ENCODE measurements around the gene FASTK. TPM values are rescaled to one million over a fixed set of nuclear protein-coding genes. Genes with fewer than 3 reads are reported as not detected.
A peak's percentile ranks its signal among the peaks of the same experiment; 100 is the strongest.

FASTK gene
- polyA plus RNA-seq, 1 experiment, result 89.9 TPM

DNA sequence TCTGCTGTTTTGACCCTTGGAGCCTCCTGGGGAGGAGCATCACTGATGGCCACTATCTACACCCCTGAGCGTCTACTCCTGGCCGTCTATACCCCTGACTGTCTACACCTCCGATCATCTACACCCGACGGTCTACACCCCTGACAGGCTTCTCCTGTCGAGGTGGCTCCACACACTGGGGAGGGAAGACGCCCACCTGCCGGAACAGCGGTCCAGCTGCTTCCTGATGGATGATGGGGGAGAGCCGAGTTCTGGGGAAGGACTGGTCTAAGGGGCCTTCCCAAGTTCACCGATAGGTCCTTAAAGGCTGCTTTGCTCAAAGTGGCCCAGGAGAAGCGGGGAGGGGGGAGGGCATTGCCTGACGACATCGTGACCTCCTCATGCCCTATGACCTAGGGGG, 47.5 kb upstream of the FASTK start:
- Histone ChIP-seq H3K36me3 (ENCODE audit: control insufficient read depth, insufficient read depth, low read length) (peaks cover 47% of the 10 kb centered on the region), H3K4me3 (ENCODE audit: low read depth, low read length) (no peak overlapping the region), H3K27me3 (ENCODE audit: control insufficient read depth, insufficient read depth, low read length) (no peaks in the 10 kb centered on the region)
- DNase-seq (ENCODE audit: low read depth), result no peak
- POLR2A ChIA-PET, result no interaction called here
- CTCF ChIA-PET, result interaction anchor here (0.7 to 1.8 kb wide), 3 partner anchors 12 to 411 kb away, joined by 3 to 5 read pairs (median 4); no protein-coding TSS in a partner anchor
- TF ChIP-seq, protein P1, sequence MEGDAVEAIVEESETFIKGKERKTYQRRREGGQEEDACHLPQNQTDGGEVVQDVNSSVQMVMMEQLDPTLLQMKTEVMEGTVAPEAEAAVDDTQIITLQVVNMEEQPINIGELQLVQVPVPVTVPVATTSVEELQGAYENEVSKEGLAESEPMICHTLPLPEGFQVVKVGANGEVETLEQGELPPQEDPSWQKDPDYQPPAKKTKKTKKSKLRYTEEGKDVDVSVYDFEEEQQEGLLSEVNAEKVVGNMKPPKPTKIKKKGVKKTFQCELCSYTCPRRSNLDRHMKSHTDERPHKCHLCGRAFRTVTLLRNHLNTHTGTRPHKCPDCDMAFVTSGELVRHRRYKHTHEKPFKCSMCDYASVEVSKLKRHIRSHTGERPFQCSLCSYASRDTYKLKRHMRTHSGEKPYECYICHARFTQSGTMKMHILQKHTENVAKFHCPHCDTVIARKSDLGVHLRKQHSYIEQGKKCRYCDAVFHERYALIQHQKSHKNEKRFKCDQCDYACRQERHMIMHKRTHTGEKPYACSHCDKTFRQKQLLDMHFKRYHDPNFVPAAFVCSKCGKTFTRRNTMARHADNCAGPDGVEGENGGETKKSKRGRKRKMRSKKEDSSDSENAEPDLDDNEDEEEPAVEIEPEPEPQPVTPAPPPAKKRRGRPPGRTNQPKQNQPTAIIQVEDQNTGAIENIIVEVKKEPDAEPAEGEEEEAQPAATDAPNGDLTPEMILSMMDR (IDR thresholded peaks at IDR 0.05; ENCODE audit: insufficient read depth, low read depth, low read length), result no peak

DNA sequence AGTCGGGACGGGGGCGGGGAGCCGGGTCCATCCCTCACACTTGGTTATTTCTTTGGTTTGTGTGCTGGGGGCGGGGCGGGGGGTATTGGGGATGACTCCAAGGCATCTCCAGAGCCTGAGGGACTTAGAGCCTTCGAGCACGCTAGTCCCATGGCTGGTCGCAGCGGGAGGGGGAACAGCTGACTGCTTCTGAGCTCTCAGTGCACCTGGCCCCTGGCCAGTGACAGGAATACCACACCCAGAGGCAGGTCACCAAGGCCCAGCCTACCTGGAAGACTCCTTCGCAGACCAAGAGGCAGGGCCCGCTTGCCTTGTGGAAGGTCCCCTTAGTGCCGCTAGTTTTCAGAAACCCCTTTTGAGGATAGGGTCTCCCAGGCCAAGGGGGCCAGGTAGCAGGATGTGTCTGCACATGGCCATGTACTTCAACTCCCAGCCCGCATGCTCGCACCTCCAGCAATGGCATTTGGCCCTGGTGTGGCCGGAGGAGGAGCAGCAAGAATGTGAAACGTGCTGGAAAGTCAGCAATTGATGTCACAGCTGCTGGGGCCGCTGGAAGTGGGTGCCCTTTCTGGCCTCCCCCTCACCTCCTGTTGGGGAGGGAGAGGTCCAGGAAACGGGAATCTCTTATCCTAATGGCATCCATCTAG, 46.0 kb upstream of the FASTK start:
- peaks cover 42% of the 10 kb centered on the region for H3K36me3 ChIP-seq (ENCODE audit: control insufficient read depth, insufficient read depth, low read length)
- CTCF ChIA-PET, result interaction anchor here (0.8 to 4.4 kb wide), 3 partner anchors 11 to 43 kb away, joined by 4 to 36 read pairs (median 5); no protein-coding TSS in a partner anchor
- POLR2A ChIA-PET, result no interaction called here
- TF ChIP-seq, protein P1 (IDR thresholded peaks at IDR 0.05; ENCODE audit: insufficient read depth, low read depth, low read length), result no peak
- H3K4me3 ChIP-seq (ENCODE audit: low read depth, low read length), result no peak overlapping the region
- no peak for DNase-seq (ENCODE audit: low read depth)
- H3K27me3 ChIP-seq (ENCODE audit: control insufficient read depth, insufficient read depth, low read length), result no peaks in the 10 kb centered on the region

DNA sequence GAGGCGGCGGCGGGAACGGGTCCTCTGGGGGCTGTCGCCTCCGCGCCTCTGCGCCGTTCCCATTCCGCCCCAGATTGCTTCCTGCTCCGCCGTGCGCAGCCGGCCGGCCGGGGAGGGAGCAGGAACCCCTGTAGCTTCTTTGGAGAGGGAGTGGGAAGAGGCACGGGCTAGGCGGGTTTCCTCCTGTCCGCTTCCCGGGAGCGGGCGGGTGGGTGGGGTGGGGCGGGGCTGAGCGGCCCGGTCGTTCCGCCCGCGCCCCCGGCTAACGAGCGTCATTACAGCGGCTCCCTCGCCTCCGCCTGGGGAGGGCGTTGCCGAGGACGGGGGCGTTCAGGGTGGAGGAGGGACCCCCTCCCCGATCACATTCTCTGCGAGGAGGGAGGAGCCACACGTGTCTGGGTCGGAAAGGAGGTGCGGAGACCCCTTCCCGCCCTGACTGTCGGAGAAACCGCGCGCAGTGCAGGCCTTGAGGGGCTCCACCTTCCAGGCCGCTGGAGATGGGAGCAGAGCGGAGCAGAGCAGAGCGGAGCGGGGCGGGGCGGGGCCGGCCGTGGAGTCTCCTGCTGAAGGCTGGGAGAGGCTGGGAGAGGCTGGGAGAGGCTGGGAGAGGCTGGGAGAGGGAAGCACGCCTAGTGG, 45.4 kb upstream of the FASTK start:
- CTCF ChIA-PET, result interaction anchor here (4.4 kb wide), 1 partner anchor 12 kb away, joined by 36 read pairs; no protein-coding TSS in a partner anchor
- Histone ChIP-seq H3K27me3 (ENCODE audit: control insufficient read depth, insufficient read depth, low read length) (no peaks in the 10 kb centered on the region), H3K36me3 (ENCODE audit: control insufficient read depth, insufficient read depth, low read length) (peaks cover 42% of the 10 kb centered on the region), H3K4me3 (ENCODE audit: low read depth, low read length) (peak overlapping the region; percentile 26)
- TF ChIP-seq, protein P1 (IDR thresholded peaks at IDR 0.05; ENCODE audit: insufficient read depth, low read depth, low read length), result no peak
- DNase-seq (ENCODE audit: low read depth), result no peak
- POLR2A ChIA-PET, result no interaction called here

GRCh38 chr7:151125470-151125845, 44.8 kb upstream of the FASTK start:
- Histone ChIP-seq H3K27me3 (ENCODE audit: control insufficient read depth, insufficient read depth, low read length) (no peaks in the 10 kb centered on the region), H3K4me3 (ENCODE audit: low read depth, low read length) (peak overlapping the region; percentile 26), H3K36me3 (ENCODE audit: control insufficient read depth, insufficient read depth, low read length) (peaks cover 45% of the 10 kb centered on the region)
- TF ChIP-seq, protein P1 (IDR thresholded peaks at IDR 0.05; ENCODE audit: insufficient read depth, low read depth, low read length), result peak; percentile 13; the same call in 1 of the 2 replicates
- DNase-seq (ENCODE audit: low read depth), result no peak
- ChIA-PET CTCF (interaction anchor here (1.9 to 4.4 kb wide), 4 partner anchors 10 to 115 kb away, joined by 8 to 36 read pairs (median 13); no protein-coding TSS in a partner anchor), POLR2A (no interaction called here)

GRCh38 chr7:151124899-151125399, 44.3 kb upstream of the FASTK start:
- POLR2A ChIA-PET, result no interaction called here
- H3K36me3 ChIP-seq (ENCODE audit: control insufficient read depth, insufficient read depth, low read length), result peaks cover 45% of the 10 kb centered on the region
- DNase-seq (ENCODE audit: low read depth), result no peak
- no peak overlapping the region for H3K4me3 ChIP-seq (ENCODE audit: low read depth, low read length)
- no peaks in the 10 kb centered on the region for H3K27me3 ChIP-seq (ENCODE audit: control insufficient read depth, insufficient read depth, low read length)
- CTCF ChIA-PET, result interaction anchor here (0.6 to 4.4 kb wide), 17 partner anchors 11 to 180 kb away, joined by 3 to 36 read pairs (median 7); partner anchors contain the start of gene TMUB1
- TF ChIP-seq, protein P1 (IDR thresholded peaks at IDR 0.05; ENCODE audit: insufficient read depth, low read depth, low read length), result no peak
